ENCODE measurements around the gene ZKSCAN1.
"Not testable (repeated sequence)": the region's sequence is repeated elsewhere in the genome, so short reads cannot be mapped to it uniquely, and the experiment has no call there.

ZKSCAN1 gene

GRCh38 chr7:100003711-100004661 is 11.4 kb upstream of the ZKSCAN1 start:
- no peak for DNase-seq (ENCODE audit: low spot score)

- no peak for DNase-seq (ENCODE audit: low spot score)
Observed at GRCh38 chr7:100007887-100008286, 7.5 kb upstream of the ZKSCAN1 start.

- no peak for DNase-seq (ENCODE audit: low spot score)
Observed at GRCh38 chr7:100008525-100008924, 6.9 kb upstream of the ZKSCAN1 start.

- DNase-seq (ENCODE audit: low spot score) = not testable (repeated sequence)
Observed at GRCh38 chr7:100009952-100010351, 5.4 kb upstream of the ZKSCAN1 start.

GRCh38 chr7:100010901-100011300 is 4.5 kb upstream of the ZKSCAN1 start:
- DNase-seq (ENCODE audit: low spot score) = no peak

- no peak for DNase-seq (ENCODE audit: low spot score)
Observed at GRCh38 chr7:100011516-100011915, 3.9 kb upstream of the ZKSCAN1 start.

- not testable (repeated sequence) for DNase-seq (ENCODE audit: low spot score)
Observed at GRCh38 chr7:100012385-100013327, 2.7 kb upstream of the ZKSCAN1 start.

GRCh38 chr7:100013328-100013676 is 2.1 kb upstream of the ZKSCAN1 start:
- no peak for DNase-seq (ENCODE audit: low spot score)

GRCh38 chr7:100016215-100016901 is 962 bp downstream of the ZKSCAN1 start:
- DNase-seq (ENCODE audit: low spot score) = no peak

- DNase-seq (ENCODE audit: low spot score) = no peak
Observed at GRCh38 chr7:100017300-100017699, 1.9 kb downstream of the ZKSCAN1 start.

GRCh38 chr7:100017875-100018274 is 2.5 kb downstream of the ZKSCAN1 start:
- no peak for DNase-seq (ENCODE audit: low spot score)

GRCh38 chr7:100019908-100020307 is 4.5 kb downstream of the ZKSCAN1 start:
- DNase-seq (ENCODE audit: low spot score) = no peak

GRCh38 chr7:100021297-100021696 is 5.9 kb downstream of the ZKSCAN1 start:
- no peak for DNase-seq (ENCODE audit: low spot score)

GRCh38 chr7:100022621-100023020 is 7.2 kb downstream of the ZKSCAN1 start:
- no peak for DNase-seq (ENCODE audit: low spot score)

GRCh38 chr7:100023526-100023925 is 8.1 kb downstream of the ZKSCAN1 start:
- DNase-seq (ENCODE audit: low spot score) = no peak

GRCh38 chr7:100024020-100024619 is 8.7 kb downstream of the ZKSCAN1 start:
- no peak for DNase-seq (ENCODE audit: low spot score)

- DNase-seq (ENCODE audit: low spot score) = no peak
Observed at GRCh38 chr7:100027197-100027596, 11.8 kb downstream of the ZKSCAN1 start.

- DNase-seq (ENCODE audit: low spot score) = no peak
Observed at GRCh38 chr7:100029596-100029995, 14.2 kb downstream of the ZKSCAN1 start.

- no peak for DNase-seq (ENCODE audit: low spot score)
Observed at GRCh38 chr7:100033526-100033925, 18.1 kb downstream of the ZKSCAN1 start.

GRCh38 chr7:100034871-100035510 is 19.6 kb downstream of the ZKSCAN1 start:
- no peak for DNase-seq (ENCODE audit: low spot score)

- DNase-seq (ENCODE audit: low spot score) = no peak
Observed at GRCh38 chr7:100035876-100036275, 20.5 kb downstream of the ZKSCAN1 start.

Measured in AG20443 (cell line).